Breast epithelium (tissue), 3 donors: Measurements from ENCODE around the gene CBX8.

ENCODE experiments used
- CTCF ChIP-seq, 3 donors: fragments of 450-650 bp; IDR thresholded peaks; one replicate each; pipeline ENCODE4 v1.5.1; 2016 to 2017; ENCODE audit warnings: antibody characterized with exemption in 3 of 3, mild to moderate bottlenecking in 3 of 3, moderate library complexity in 3 of 3
- POLR2A ChIP-seq: fragments of 450-650 bp; IDR thresholded peaks from one replicate; pipeline ENCODE4 v1.6.1; 2016; ENCODE audit warnings: antibody characterized with exemption, mild to moderate bottlenecking, moderate library complexity

GRCh38 chr17:79754370-79754769, 42.5 kb downstream of the CBX8 start:
- TF ChIP-seq CTCF (IDR thresholded peaks at IDR 0.05) (no peak), POLR2A (no peak)
